ENCODE data around the gene YTHDF2.
"Not testable (repeated sequence)": the region's sequence is repeated elsewhere in the genome, so short reads cannot be mapped to it uniquely, and the experiment has no call there.

YTHDF2 gene

GRCh38 chr1:28794582-28794981 lies 57.8 kb downstream of the YTHDF2 start:
- FAIRE-seq; DNase-seq (ENCODE audit: insufficient read length, low spot score): not testable (repeated sequence)

- DNase-seq (ENCODE audit: insufficient read length, low spot score) (no peak), FAIRE-seq (no peak)
Observed at GRCh38 chr1:28796352-28797211, 59.8 kb downstream of the YTHDF2 start.

- FAIRE-seq (no peak), DNase-seq (ENCODE audit: insufficient read length, low spot score) (no peak)
Observed at GRCh38 chr1:28800324-28800723, 63.6 kb downstream of the YTHDF2 start.

GRCh38 chr1:28801461-28801860 lies 64.7 kb downstream of the YTHDF2 start:
- DNase-seq (ENCODE audit: insufficient read length, low spot score) (no peak), FAIRE-seq (no peak)

- no peak for DNase-seq (ENCODE audit: insufficient read length, low spot score)
- FAIRE-seq = no peak
Observed at GRCh38 chr1:28803051-28803450, 66.3 kb downstream of the YTHDF2 start.

GRCh38 chr1:28803662-28804061 lies 66.9 kb downstream of the YTHDF2 start:
- DNase-seq (ENCODE audit: insufficient read length, low spot score) = no peak
- FAIRE-seq = no peak

- no peak for FAIRE-seq
- no peak for DNase-seq (ENCODE audit: insufficient read length, low spot score)
Observed at GRCh38 chr1:28804071-28804470, 67.3 kb downstream of the YTHDF2 start.

- FAIRE-seq (no peak), DNase-seq (ENCODE audit: insufficient read length, low spot score) (no peak)
Observed at GRCh38 chr1:28807046-28807445, 70.3 kb downstream of the YTHDF2 start.

GRCh38 chr1:28807986-28808385 lies 71.2 kb downstream of the YTHDF2 start:
- no peak for FAIRE-seq
- no peak for DNase-seq (ENCODE audit: insufficient read length, low spot score)

- no peak for DNase-seq (ENCODE audit: insufficient read length, low spot score)
- no peak for FAIRE-seq
Observed at GRCh38 chr1:28811369-28811765, 74.6 kb downstream of the YTHDF2 start.

GRCh38 chr1:28811766-28812668 lies 75.3 kb downstream of the YTHDF2 start, which contains the start of gene OPRD1:
Gene OPRD1, plus strand, starts transcription at chr1:28812170. Its CDS starts 214 bp downstream, at chr1:28812384.
- DNase-seq (ENCODE audit: insufficient read length, low spot score) (no peak), FAIRE-seq (no peak)

- FAIRE-seq = no peak
- DNase-seq (ENCODE audit: insufficient read length, low spot score) = no peak
Observed at GRCh38 chr1:28812669-28813468, 76.1 kb downstream of the YTHDF2 start.

GRCh38 chr1:28813931-28814465 lies 77.3 kb downstream of the YTHDF2 start:
- FAIRE-seq (no peak), DNase-seq (ENCODE audit: insufficient read length, low spot score) (no peak)

- no peak for FAIRE-seq
- no peak for DNase-seq (ENCODE audit: insufficient read length, low spot score)
Observed at GRCh38 chr1:28815533-28816185, 78.9 kb downstream of the YTHDF2 start.

GRCh38 chr1:28817133-28817532 lies 80.4 kb downstream of the YTHDF2 start:
- FAIRE-seq (no peak), DNase-seq (ENCODE audit: insufficient read length, low spot score) (no peak)

GRCh38 chr1:28819020-28819419 lies 82.3 kb downstream of the YTHDF2 start:
- DNase-seq (ENCODE audit: insufficient read length, low spot score) (no peak), FAIRE-seq (no peak)

Data from GM19239 (cell line).